Measurements from ENCODE around the gene KDM4F.

KDM4F gene

DNA sequence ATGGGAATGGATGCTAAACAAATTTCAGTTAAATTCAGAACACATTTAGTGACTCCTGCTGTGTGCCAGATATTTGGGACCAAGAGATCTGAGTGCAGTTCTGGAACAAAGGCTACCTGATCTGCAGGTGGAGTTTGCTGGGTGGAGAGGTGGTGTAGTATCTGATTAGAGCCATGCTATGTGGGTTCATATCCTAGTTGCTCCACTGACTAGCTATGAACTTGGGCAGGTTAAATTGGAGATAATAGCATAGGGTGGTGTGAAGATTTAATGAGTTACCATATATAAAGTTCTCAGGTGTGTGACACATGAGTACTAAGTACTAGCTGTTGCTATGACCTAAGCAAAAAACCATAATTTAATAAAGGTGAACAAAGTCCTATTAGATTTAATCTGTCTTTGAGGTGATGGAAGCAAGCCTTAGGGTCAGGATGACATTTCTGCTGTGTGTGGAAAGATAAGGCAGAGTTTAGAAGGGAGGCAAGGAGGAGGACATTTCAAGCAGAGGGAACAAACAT, 42.5 kb downstream of the KDM4F start:
- no peak overlapping the region for H3K4ac ChIP-seq (ENCODE audit: low read length)
- H3K4me1 ChIP-seq (ENCODE audit: control insufficient read depth in 2 of 2, insufficient read depth in 1 of 2, low read depth in 1 of 2, low read length in 2 of 2): peaks cover 7% of the 10 kb centered on the region in 2 donors
- no peak overlapping the region for H3K27ac ChIP-seq (replicated peaks; ENCODE audit: low read length)
- H2BK12ac ChIP-seq (ENCODE audit: low read length): no peak overlapping the region
- H2BK15ac ChIP-seq (ENCODE audit: low read length): no peak overlapping the region
- no peak overlapping the region for H2BK120ac ChIP-seq (ENCODE audit: low read depth, low read length)
- no peak overlapping the region for H2AK5ac ChIP-seq (ENCODE audit: low read depth, low read length)
- peaks cover 0 to 3% of the 10 kb centered on the region in 2 donors for H3K9me3 ChIP-seq (replicated peaks in 1 of 2; ENCODE audit: control insufficient read depth in 2 of 2, insufficient read depth in 1 of 2, low read depth in 1 of 2, low read length in 2 of 2)
- H3K79me1 ChIP-seq (ENCODE audit: low read depth, low read length): no peaks in the 10 kb centered on the region
- no peak overlapping the region for H4K91ac ChIP-seq (ENCODE audit: low read depth, low read length, poor library complexity)
- H3K18ac ChIP-seq (ENCODE audit: low read length): no peak overlapping the region
- H3K14ac ChIP-seq (ENCODE audit: low read length): no peak overlapping the region
- H3K36me3 ChIP-seq (replicated peaks in 1 of 2; ENCODE audit: control insufficient read depth in 2 of 2, insufficient read depth in 2 of 2, low read length in 2 of 2): no peaks in the 10 kb centered on the region
- H3K4me3 ChIP-seq (ENCODE audit: low read length in 2 of 2): no peak overlapping the region
- no peak overlapping the region for H3K4me2 ChIP-seq (ENCODE audit: insufficient read depth, low read length, poor library complexity, severe bottlenecking)
- no peak for DNase-seq (ENCODE audit: low spot score)
- no peak overlapping the region for H3K9ac ChIP-seq (ENCODE audit: low read depth, low read length, poor library complexity)
- no peak overlapping the region for H4K8ac ChIP-seq (ENCODE audit: low read depth, low read length)
- no peak overlapping the region for H2BK5ac ChIP-seq (ENCODE audit: low read length)
- no peak overlapping the region for H2AFZ ChIP-seq (ENCODE audit: low read length)
- no peak overlapping the region for H3K23ac ChIP-seq (ENCODE audit: low read depth, low read length, poor library complexity)
- peaks cover 0 to 4% (median 0%) of the 10 kb centered on the region in 3 experiments for H3K27me3 ChIP-seq (ENCODE audit: control insufficient read depth in 3 of 3, insufficient read depth in 3 of 3, low read depth in 1 of 3, low read length in 3 of 3)

DNA sequence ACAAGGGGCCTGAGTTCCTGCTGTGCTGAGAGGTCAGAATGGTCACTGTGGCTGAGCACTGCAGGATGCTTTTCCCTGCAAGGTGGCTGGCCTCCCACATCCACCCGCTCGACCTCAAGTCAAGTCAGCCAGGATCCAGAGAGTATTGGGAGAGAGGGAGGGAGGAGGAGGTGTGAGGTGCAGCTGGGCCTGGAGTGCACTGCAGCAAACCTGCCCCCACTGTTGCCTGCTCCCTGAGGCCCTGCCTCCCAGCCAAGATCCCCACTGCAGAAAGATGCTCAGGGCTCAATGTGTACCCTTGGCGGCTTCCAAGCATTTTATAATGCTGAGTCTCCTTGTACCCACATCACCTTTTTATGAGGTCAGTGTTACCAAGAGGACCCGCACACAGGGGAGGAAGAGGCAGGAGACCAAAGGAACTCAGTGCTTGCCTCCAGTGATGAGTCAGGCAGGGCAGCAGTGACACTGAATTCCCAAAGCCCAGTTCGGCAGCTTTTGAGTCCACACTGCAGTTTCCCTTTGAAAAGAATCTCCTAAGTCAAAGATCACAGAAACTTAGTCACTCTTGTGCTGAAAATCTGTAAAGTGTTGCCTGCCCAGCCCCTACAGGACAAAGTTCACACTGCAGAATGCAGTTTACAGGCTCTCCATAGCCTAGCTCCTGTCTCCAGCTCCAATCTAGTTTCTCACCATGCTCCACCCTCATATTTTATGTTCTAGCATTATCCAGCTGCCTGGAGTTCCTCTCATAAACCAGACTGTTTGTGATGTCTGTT, 43.5 kb downstream of the KDM4F start:
- DNase-seq (ENCODE audit: low spot score): no peak
- Histone ChIP-seq H3K9me3 (replicated peaks in 1 of 2; ENCODE audit: control insufficient read depth in 2 of 2, insufficient read depth in 1 of 2, low read depth in 1 of 2, low read length in 2 of 2) (peaks cover 0 to 3% of the 10 kb centered on the region in 2 donors), H3K4me3 (ENCODE audit: low read length in 2 of 2) (no peak overlapping the region), H3K14ac (ENCODE audit: low read length) (no peak overlapping the region), H3K27ac (replicated peaks; ENCODE audit: low read length) (no peak overlapping the region), H2AK5ac (ENCODE audit: low read depth, low read length) (peak overlapping the region; percentile 58), H4K91ac (ENCODE audit: low read depth, low read length, poor library complexity) (no peak overlapping the region), H3K23ac (ENCODE audit: low read depth, low read length, poor library complexity) (peak overlapping the region; percentile 13), H3K27me3 (ENCODE audit: control insufficient read depth in 3 of 3, insufficient read depth in 3 of 3, low read depth in 1 of 3, low read length in 3 of 3) (peaks cover 0 to 4% (median 0%) of the 10 kb centered on the region in 3 experiments), H2BK5ac (ENCODE audit: low read length) (no peak overlapping the region), H3K79me1 (ENCODE audit: low read depth, low read length) (no peaks in the 10 kb centered on the region), H2BK120ac (ENCODE audit: low read depth, low read length) (no peak overlapping the region), H2BK15ac (ENCODE audit: low read length) (peak overlapping the region; percentile 32), H2BK12ac (ENCODE audit: low read length) (peak overlapping the region; percentile 35), H4K8ac (ENCODE audit: low read depth, low read length) (no peak overlapping the region), H3K36me3 (replicated peaks in 1 of 2; ENCODE audit: control insufficient read depth in 2 of 2, insufficient read depth in 2 of 2, low read length in 2 of 2) (no peaks in the 10 kb centered on the region), H3K4ac (ENCODE audit: low read length) (no peak overlapping the region), H3K9ac (ENCODE audit: low read depth, low read length, poor library complexity) (peak overlapping the region; percentile 70), H3K4me1 (ENCODE audit: control insufficient read depth in 2 of 2, insufficient read depth in 1 of 2, low read depth in 1 of 2, low read length in 2 of 2) (peaks cover 7 to 8% of the 10 kb centered on the region in 2 donors), H3K4me2 (ENCODE audit: insufficient read depth, low read length, poor library complexity, severe bottlenecking) (no peak overlapping the region), H3K18ac (ENCODE audit: low read length) (peak overlapping the region; percentile 42), H2AFZ (ENCODE audit: low read length) (no peak overlapping the region)
- no CpG with 5 or more reads among the region's 5 CpGs for WGBS, 2 donors (ENCODE audit: extremely low coverage in 2 of 2, insufficient read length in 2 of 2, insufficient replicate concordance in 1 of 2)

DNA sequence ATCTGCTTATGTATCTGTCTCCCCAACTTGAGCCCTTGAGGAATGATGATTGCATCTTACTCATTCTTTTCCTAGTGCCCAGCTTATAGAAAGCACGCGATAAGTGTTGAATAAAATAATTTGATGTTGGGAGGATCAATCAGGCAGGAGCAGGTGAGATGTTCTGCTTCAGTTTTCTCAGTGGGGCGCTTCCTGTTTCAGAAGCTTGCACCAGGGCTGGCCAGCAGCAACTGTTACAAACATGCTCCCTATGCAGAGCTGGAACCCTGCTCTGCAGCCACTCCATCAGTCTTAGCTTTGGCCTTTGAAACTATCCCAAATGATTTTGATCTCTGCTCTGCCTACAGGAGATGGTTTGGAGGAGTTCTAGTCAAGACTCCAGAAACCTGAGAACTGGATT, 44.3 kb downstream of the KDM4F start:
- Histone ChIP-seq H3K27me3 (ENCODE audit: control insufficient read depth in 3 of 3, insufficient read depth in 3 of 3, low read depth in 1 of 3, low read length in 3 of 3) (peaks cover 0 to 3% (median 0%) of the 10 kb centered on the region in 3 experiments), H4K91ac (ENCODE audit: low read depth, low read length, poor library complexity) (no peak overlapping the region), H3K18ac (ENCODE audit: low read length) (no peak overlapping the region), H3K4me1 (ENCODE audit: control insufficient read depth in 2 of 2, insufficient read depth in 1 of 2, low read depth in 1 of 2, low read length in 2 of 2) (peaks cover 7 to 8% of the 10 kb centered on the region in 2 donors), H3K4ac (ENCODE audit: low read length) (no peak overlapping the region), H3K14ac (ENCODE audit: low read length) (no peak overlapping the region), H2BK5ac (ENCODE audit: low read length) (no peak overlapping the region), H3K9me3 (replicated peaks in 1 of 2; ENCODE audit: control insufficient read depth in 2 of 2, insufficient read depth in 1 of 2, low read depth in 1 of 2, low read length in 2 of 2) (peaks cover 0 to 3% of the 10 kb centered on the region in 2 donors), H3K23ac (ENCODE audit: low read depth, low read length, poor library complexity) (no peak overlapping the region), H3K4me3 (ENCODE audit: low read length in 2 of 2) (no peak overlapping the region), H2BK120ac (ENCODE audit: low read depth, low read length) (no peak overlapping the region), H2AK5ac (ENCODE audit: low read depth, low read length) (no peak overlapping the region), H2BK12ac (ENCODE audit: low read length) (no peak overlapping the region), H3K79me1 (ENCODE audit: low read depth, low read length) (no peaks in the 10 kb centered on the region), H4K8ac (ENCODE audit: low read depth, low read length) (no peak overlapping the region), H3K36me3 (replicated peaks in 1 of 2; ENCODE audit: control insufficient read depth in 2 of 2, insufficient read depth in 2 of 2, low read length in 2 of 2) (no peaks in the 10 kb centered on the region), H3K27ac (replicated peaks; ENCODE audit: low read length) (no peak overlapping the region), H2AFZ (ENCODE audit: low read length) (no peak overlapping the region), H2BK15ac (ENCODE audit: low read length) (no peak overlapping the region), H3K9ac (ENCODE audit: low read depth, low read length, poor library complexity) (no peak overlapping the region), H3K4me2 (ENCODE audit: insufficient read depth, low read length, poor library complexity, severe bottlenecking) (no peak overlapping the region)
- no peak for DNase-seq (ENCODE audit: low spot score)
- WGBS, 2 donors (ENCODE audit: extremely low coverage in 2 of 2, insufficient read length in 2 of 2, insufficient replicate concordance in 1 of 2): no CpG with 5 or more reads among the region's 3 CpGs

DNA sequence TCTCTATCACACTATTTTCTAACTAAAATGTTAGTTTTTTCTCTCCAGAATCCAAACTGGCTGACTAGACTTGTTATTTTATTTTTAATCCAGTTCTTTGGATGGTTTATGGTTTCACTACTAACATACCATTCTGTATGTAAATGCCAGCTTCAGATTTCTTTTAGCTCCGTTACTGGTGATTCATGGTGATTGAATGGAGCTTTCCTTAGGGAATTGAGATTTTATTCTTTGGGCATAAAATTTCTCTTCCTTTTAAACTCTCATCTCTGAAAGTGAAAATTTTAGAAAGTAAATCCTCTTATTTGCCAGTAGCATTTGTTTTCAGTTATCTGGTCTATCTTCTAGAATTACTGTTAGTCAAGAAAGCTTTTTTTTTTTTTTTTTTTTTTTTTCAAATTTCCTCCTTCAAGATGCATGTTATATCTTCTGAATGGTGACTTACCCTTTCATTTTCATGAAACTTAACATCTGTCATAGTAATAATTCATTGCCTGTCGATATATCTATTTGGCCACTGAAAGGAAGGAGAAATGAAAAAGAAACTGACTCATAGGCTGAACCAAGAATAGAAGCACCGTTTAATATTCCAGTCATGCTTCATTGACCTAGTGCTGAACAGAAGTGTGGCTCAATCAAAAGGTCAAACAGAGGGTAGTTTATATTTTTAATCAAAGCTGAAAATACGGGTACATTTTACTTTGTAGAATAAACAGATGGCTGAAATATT, 46.8 kb downstream of the KDM4F start:
- Histone ChIP-seq H2BK12ac (ENCODE audit: low read length) (no peak overlapping the region), H3K79me1 (ENCODE audit: low read depth, low read length) (no peaks in the 10 kb centered on the region), H3K23ac (ENCODE audit: low read depth, low read length, poor library complexity) (no peak overlapping the region), H4K8ac (ENCODE audit: low read depth, low read length) (no peak overlapping the region), H2AK5ac (ENCODE audit: low read depth, low read length) (no peak overlapping the region), H3K27ac (replicated peaks; ENCODE audit: low read length) (no peak overlapping the region), H3K4me1 (ENCODE audit: control insufficient read depth in 2 of 2, insufficient read depth in 1 of 2, low read depth in 1 of 2, low read length in 2 of 2) (peaks cover 2 to 8% of the 10 kb centered on the region in 2 donors), H2BK15ac (ENCODE audit: low read length) (no peak overlapping the region), H3K4me2 (ENCODE audit: insufficient read depth, low read length, poor library complexity, severe bottlenecking) (no peak overlapping the region), H2AFZ (ENCODE audit: low read length) (no peak overlapping the region), H3K14ac (ENCODE audit: low read length) (no peak overlapping the region), H3K18ac (ENCODE audit: low read length) (no peak overlapping the region), H4K91ac (ENCODE audit: low read depth, low read length, poor library complexity) (no peak overlapping the region), H3K4me3 (ENCODE audit: low read length in 2 of 2) (no peak overlapping the region), H3K9me3 (replicated peaks in 1 of 2; ENCODE audit: control insufficient read depth in 2 of 2, insufficient read depth in 1 of 2, low read depth in 1 of 2, low read length in 2 of 2) (no peaks in the 10 kb centered on the region), H2BK5ac (ENCODE audit: low read length) (no peak overlapping the region), H3K9ac (ENCODE audit: low read depth, low read length, poor library complexity) (no peak overlapping the region), H3K4ac (ENCODE audit: low read length) (no peak overlapping the region), H2BK120ac (ENCODE audit: low read depth, low read length) (no peak overlapping the region), H3K36me3 (replicated peaks in 1 of 2; ENCODE audit: control insufficient read depth in 2 of 2, insufficient read depth in 2 of 2, low read length in 2 of 2) (no peaks in the 10 kb centered on the region), H3K27me3 (ENCODE audit: control insufficient read depth in 3 of 3, insufficient read depth in 3 of 3, low read depth in 1 of 3, low read length in 3 of 3) (peaks cover 0 to under 1% (median 0%) of the 10 kb centered on the region in 3 experiments)
- no CpG with 5 or more reads among the region's 4 CpGs for WGBS, 2 donors (ENCODE audit: extremely low coverage in 2 of 2, insufficient read length in 2 of 2, insufficient replicate concordance in 1 of 2)
- DNase-seq (ENCODE audit: low spot score): no peak
